ENCODE data around the gene SLC35D2.
A peak's percentile ranks its signal among the peaks of the same experiment; 100 is the strongest.
"Not testable (repeated sequence)": the region's sequence is repeated elsewhere in the genome, so short reads cannot be mapped to it uniquely, and the experiment has no call there.

Gene SLC35D2

DNA sequence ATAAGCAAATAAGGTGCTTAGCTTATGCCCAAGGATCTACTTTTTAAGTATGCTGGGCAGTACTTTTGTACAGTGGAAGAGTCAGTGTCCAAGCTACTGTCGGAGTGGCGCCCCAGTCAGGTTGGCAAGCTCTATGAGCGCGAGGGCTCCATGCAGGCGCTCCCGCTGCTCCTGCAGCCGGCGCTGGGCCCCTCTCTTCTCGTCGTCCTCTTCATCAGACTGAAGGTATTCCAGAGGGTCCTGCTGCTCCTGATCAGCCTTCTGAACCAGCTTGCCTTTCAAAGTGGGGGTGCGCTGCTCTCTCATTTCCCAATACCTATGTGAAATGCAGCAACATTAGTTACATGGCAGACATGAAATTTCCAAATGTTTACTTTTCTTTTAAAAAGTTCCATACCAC, 4.6 kb upstream of the SLC35D2 start:
- Mint-ChIP-seq H3K4me3 (no peak overlapping the region), H3K9me3 (no peaks in the 10 kb centered on the region), H3K36me3 (peaks cover 14 to 17% of the 10 kb centered on the region in 2 donors), H3K4me1 (peaks cover 0 to 7% of the 10 kb centered on the region in 2 donors), H3K27me3 (no peaks in the 10 kb centered on the region), H3K27ac (no peak overlapping the region)
- ATAC-seq (replicated peaks) (no peak), DNase-seq (no peak)

DNA sequence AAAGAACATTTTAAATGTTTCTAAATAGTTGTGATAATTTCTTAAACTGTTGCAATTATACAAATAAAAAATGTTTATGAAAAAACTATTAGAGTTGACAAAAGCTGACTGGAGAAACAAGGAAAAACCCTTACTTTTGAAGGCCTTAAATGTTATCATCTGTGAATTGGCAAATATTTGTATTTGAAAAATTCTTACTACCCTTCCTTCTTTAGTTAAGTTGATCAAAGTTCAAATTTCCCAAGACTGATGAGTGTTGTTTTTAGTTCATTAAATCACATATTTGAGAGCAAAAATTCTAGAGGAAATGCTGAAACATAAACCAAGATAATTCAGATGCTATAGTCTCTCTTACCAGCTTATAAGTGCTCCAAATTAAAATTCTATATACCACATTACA, 2.6 kb upstream of the SLC35D2 start:
- Mint-ChIP-seq H3K9me3 (no peaks in the 10 kb centered on the region), H3K27ac (no peak overlapping the region), H3K27me3 (peaks cover 8 to 12% of the 10 kb centered on the region in 2 donors), H3K4me3 (no peak overlapping the region), H3K4me1 (peaks cover 5 to 12% of the 10 kb centered on the region in 2 donors), H3K36me3 (peaks cover 9 to 16% of the 10 kb centered on the region in 2 donors)
- no peak for DNase-seq
- ATAC-seq (replicated peaks), result no peak

DNA sequence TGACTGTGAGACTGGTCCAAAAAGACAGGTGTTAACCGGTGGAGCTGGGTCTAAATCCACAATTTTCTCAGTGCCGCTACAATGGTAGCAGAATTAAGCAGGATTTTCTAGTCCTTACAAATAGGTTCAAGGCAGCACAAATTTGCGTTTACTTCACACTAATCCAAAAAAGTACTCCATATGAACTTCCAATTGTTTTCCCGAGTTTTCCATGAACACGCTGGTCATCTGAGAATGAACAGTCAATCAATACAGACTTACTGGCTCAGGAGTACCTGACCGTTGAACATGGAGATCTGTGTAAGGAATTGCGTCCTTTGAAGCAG, 709 bp downstream of the SLC35D2 start:
- H3K4me3 Mint-ChIP-seq, result peak overlapping the region; percentile 70 to 80
- H3K4me1 Mint-ChIP-seq, result peaks cover 5 to 12% of the 10 kb centered on the region in 2 donors
- H3K36me3 Mint-ChIP-seq, result peaks cover 6 to 13% of the 10 kb centered on the region in 2 donors
- H3K27me3 Mint-ChIP-seq, result peaks cover 13 to 14% of the 10 kb centered on the region in 2 donors
- no peaks in the 10 kb centered on the region for H3K9me3 Mint-ChIP-seq
- DNase-seq (no peak), ATAC-seq (replicated peaks) (no peak)
- peak overlapping the region; percentile 25 for H3K27ac Mint-ChIP-seq

DNA sequence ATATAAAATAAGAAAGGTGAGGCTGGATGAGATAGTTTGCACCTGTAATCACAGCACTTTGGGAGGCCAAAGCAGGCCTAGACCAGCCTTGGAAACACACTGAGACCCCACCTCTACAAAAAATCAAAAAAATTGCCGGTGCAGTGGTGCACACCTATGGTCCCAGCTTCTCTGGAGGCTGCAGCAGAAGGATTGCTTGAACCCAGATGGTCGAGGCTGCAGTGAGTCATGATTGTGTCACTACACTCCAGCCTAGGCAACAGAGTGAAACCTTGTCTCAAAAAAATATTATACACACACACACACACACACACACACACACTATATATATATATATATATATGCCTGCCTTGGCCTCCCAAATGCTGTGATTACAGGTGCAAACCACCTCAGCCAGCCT, 1.3 kb downstream of the SLC35D2 start:
- Mint-ChIP-seq H3K4me1 (peaks cover 5 to 12% of the 10 kb centered on the region in 2 donors), H3K9me3 (no peaks in the 10 kb centered on the region), H3K27me3 (peaks cover 13 to 14% of the 10 kb centered on the region in 2 donors), H3K36me3 (peaks cover 6 to 13% of the 10 kb centered on the region in 2 donors), H3K4me3 (no peak overlapping the region), H3K27ac (no peak overlapping the region)
- no peak for DNase-seq
- ATAC-seq (replicated peaks), result no peak

DNA sequence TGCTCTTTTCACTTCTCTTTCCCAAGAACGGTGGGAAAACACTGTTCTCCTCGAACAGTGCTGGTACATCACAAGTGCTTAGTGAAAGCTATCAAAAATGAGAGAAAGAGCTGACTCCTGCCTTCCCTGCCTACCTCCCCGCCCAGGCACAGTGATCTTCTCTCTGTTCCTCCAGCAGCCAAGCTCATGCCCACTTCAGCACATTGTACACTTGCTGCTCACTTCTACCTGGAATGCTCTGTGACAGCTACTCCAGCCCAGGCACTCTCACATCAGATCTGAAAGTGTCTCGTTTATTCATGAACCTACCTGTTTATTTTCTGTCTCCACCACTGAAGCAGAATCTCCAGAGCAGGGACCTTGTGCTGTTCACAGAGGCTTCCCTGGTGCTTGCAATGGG, 1.8 kb downstream of the SLC35D2 start:
- no peaks in the 10 kb centered on the region for H3K9me3 Mint-ChIP-seq
- no peak for ATAC-seq (replicated peaks)
- H3K27me3 Mint-ChIP-seq, result peaks cover 13 to 14% of the 10 kb centered on the region in 2 donors
- H3K36me3 Mint-ChIP-seq, result peaks cover 5 to 12% of the 10 kb centered on the region in 2 donors
- no peak overlapping the region for H3K27ac Mint-ChIP-seq
- H3K4me3 Mint-ChIP-seq, result no peak overlapping the region
- DNase-seq, result no peak
- H3K4me1 Mint-ChIP-seq, result peaks cover 5 to 12% of the 10 kb centered on the region in 2 donors

DNA sequence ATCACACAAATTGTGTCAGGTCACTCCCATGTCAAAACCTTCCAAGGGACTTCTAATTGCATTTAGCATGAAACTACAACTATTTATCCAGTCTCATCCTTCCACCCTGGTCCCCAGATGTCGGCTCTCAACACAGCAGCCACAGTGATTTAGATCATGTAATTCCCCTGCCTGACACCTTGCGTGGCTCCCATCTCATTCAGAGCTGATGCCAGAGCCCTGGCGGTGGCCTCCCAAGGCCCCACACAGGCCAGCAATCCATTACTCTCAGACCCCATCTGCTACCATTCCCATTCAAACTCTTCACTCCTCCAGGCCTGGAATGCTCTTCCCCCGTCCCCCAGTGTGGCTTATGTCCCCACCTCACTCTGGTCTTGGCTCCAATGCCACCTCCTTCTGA, 2.4 kb downstream of the SLC35D2 start:
- no peaks in the 10 kb centered on the region for H3K9me3 Mint-ChIP-seq
- peaks cover 5 to 12% of the 10 kb centered on the region in 2 donors for H3K4me1 Mint-ChIP-seq
- DNase-seq, result no peak
- no peak overlapping the region for H3K27ac Mint-ChIP-seq
- H3K4me3 Mint-ChIP-seq, result no peak overlapping the region
- peaks cover 3 to 10% of the 10 kb centered on the region in 2 donors for H3K36me3 Mint-ChIP-seq
- no peak for ATAC-seq (replicated peaks)
- peaks cover 13 to 14% of the 10 kb centered on the region in 2 donors for H3K27me3 Mint-ChIP-seq

DNA sequence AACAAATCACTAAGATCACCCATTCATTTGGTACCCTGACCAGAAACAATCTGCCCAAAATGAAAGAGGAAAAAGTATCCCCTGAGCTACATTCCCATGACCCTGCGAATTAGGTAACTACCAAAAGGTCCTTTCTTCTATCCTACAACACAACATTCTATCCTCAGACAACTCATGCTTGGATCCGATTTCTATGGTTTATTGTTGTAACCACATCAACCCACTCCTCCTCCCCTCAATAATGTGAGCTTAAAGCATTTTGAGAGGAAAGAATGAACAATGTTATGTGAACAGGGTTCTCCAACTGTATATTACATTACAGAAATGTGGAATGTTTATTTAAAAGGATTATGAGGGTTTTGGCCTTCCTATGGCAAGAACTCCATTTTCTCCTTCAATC, 4.0 kb downstream of the SLC35D2 start:
- no peak overlapping the region for H3K27ac Mint-ChIP-seq
- no peak for ATAC-seq (replicated peaks)
- H3K4me1 Mint-ChIP-seq, result peaks cover 5 to 12% of the 10 kb centered on the region in 2 donors
- peaks cover 3 to 8% of the 10 kb centered on the region in 2 donors for H3K36me3 Mint-ChIP-seq
- no peak for DNase-seq
- H3K9me3 Mint-ChIP-seq, result peaks cover 0 to 2% of the 10 kb centered on the region in 2 donors
- H3K4me3 Mint-ChIP-seq, result no peak overlapping the region
- peaks cover 13 to 14% of the 10 kb centered on the region in 2 donors for H3K27me3 Mint-ChIP-seq

DNA sequence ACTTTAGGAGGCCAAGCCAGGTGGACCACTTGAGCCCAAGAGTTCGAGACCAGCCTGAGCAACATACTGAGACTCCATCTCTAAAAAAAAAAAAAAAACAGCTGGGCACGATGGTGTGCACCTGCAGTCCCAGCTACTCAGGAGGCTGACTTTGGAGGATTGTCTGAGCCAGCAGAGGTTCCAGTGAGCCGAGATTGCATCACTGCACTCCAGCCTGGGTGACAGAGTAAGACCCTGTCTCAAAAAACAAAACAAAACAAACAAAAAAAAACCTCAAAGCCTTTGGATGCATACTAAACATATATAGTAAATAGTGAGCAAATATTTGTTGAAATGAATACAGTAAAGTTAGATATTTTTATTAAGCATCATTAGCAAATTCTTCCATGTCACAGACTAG, 5.3 kb downstream of the SLC35D2 start:
- peaks cover 13 to 14% of the 10 kb centered on the region in 2 donors for H3K27me3 Mint-ChIP-seq
- peaks cover 5% of the 10 kb centered on the region in 2 donors for H3K4me1 Mint-ChIP-seq
- no peak for DNase-seq
- H3K27ac Mint-ChIP-seq, result no peak overlapping the region
- H3K9me3 Mint-ChIP-seq, result peaks cover 0 to 2% of the 10 kb centered on the region in 2 donors
- H3K36me3 Mint-ChIP-seq, result peaks cover 3 to 5% of the 10 kb centered on the region in 2 donors
- no peak for ATAC-seq (replicated peaks)
- no peak overlapping the region for H3K4me3 Mint-ChIP-seq

DNA sequence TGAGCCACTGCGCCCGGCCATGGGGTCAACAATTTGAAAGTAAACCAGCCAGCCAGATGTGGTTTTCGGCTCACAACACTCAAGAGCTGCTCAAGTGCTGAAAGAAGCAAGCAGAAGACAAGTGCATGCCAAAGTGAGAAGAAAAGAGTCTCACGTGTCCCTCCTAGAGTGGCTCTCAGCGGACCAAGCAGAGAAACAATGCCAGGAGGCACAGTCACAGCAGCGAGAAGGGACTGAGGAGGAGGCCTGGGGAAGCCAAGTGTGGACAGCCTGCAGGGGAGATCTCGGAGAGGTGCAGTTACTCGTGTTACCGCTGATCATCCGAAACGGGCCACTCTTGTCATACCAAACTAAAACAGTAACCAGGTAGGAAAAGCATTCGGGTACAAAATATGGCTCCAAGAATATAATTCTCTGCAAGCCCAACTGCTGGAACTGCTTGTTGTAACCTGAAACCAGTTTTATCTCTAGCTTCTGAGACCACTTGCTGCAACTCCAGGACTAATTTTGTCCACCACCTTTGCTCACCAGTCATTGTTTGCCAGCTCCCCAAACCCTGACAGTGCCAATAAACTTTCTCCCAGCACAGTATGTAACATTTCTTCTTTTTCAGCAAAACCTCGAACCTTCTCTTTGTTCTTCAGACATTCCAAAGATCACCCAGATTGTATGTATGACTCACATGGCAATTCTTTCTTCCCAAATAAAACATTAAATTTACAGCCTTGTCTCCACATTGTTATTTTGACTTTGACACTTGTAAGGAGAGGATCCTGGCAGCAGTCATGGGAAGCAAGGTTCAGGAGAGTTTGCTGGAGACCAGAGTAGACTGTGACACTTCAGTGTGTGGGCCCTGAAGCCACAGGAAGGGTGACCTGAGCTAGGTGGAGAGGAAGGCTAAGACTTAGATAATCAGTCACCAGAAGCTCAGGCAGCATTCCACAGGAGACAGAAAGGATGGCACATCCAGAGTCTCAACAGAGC, 6.3 kb downstream of the SLC35D2 start:
- Mint-ChIP-seq H3K27ac (no peak overlapping the region), H3K4me1 (peaks cover 0 to 2% of the 10 kb centered on the region in 2 donors), H3K36me3 (peaks cover 3 to 5% of the 10 kb centered on the region in 2 donors), H3K9me3 (peaks cover 0 to 2% of the 10 kb centered on the region in 2 donors), H3K4me3 (no peak overlapping the region), H3K27me3 (peaks cover 8 to 14% of the 10 kb centered on the region in 2 donors)
- ATAC-seq (replicated peaks) (no peak), DNase-seq (no peak)

DNA sequence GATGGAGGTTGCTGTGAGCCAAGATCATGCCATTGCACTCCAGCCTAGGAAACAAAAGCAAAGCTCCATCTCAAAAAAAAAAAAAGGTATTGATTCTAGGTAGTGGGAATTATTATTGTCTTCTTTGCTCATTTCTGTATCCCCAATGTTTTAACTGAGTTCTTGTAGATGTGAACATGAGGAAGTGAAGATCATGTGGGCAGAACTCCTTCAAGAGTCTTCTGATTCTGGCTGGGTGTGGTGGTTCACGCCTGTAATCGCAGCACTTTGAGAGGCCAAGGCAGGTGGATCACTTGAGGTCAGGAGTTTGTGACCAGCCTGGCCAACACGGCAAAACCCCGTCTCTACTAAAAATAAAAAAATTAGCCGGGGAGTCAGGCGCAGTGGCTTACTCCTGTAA, 8.0 kb downstream of the SLC35D2 start:
- not testable (repeated sequence) for H3K4me1 Mint-ChIP-seq

DNA sequence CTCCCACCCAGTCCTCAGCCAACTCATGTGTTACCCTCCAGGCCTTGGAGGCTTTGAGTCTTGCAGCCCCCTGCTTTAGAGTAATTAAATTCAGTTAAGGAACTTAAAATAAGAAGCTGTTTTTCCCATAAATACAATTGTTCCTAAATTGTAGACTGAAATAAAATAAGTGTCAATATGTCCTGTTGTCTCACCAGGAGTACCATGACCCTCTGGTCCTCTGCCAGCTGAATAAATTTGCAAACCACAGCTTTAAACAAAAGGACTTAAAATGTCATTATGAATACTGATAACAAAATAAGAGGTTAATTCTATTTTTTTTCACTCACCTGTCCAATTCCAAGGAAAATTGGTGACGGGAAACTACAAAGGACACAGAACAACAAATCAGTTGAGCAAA, 15.6 kb downstream of the SLC35D2 start:
- H3K27me3 Mint-ChIP-seq, result no peaks in the 10 kb centered on the region
- DNase-seq (no peak), ATAC-seq (replicated peaks) (no peak)
- H3K9me3 Mint-ChIP-seq, result no peaks in the 10 kb centered on the region
- no peaks in the 10 kb centered on the region for H3K4me1 Mint-ChIP-seq
- no peak overlapping the region for H3K27ac Mint-ChIP-seq
- H3K4me3 Mint-ChIP-seq, result no peak overlapping the region
- H3K36me3 Mint-ChIP-seq, result peaks cover 2 to 4% of the 10 kb centered on the region in 2 donors

More for the DNA sequence above, 8.0 kb downstream of the SLC35D2 start:
- not testable (repeated sequence) for H3K9me3 Mint-ChIP-seq; H3K27ac Mint-ChIP-seq; H3K4me3 Mint-ChIP-seq; ATAC-seq (replicated peaks); H3K27me3 Mint-ChIP-seq; DNase-seq; H3K36me3 Mint-ChIP-seq

DNA sequence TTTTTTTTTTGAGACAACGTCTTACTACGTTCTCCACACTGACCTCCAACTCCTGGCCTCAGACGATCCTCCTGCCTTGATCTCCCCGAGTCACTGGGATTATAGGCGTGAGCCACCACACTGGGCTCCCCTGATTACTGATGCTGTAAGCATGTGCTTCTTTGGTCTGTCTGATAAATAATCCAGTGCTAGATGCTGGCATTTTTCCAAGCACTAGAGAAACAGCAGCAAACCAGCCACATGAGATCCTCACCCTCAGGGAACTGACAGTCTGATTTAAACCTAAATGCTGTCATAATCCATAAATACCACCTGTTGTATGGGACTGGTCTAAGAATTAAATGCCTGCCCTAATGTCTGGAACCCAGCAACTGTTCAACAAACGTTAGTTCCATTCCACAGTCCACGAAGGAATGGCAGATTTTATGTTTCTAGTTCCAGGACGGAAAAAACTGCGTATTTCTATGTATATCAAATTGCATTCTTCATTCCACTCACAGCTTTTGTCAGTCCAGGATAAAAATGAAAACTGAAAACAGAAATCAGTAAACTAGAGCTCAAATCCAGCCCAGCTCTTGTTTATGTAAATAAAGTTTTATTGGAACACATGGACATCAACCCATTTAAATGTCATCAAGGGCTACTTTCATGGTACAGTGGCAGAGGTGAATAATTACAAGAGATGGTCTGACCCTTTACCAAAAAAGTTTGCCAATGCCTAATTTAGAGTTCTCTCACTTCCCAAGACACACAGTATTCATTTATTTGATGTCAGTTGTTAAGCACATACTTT, 20.1 kb downstream of the SLC35D2 start:
- no peak overlapping the region for H3K4me3 Mint-ChIP-seq
- H3K27ac Mint-ChIP-seq, result peak overlapping the region; percentile 3
- no peaks in the 10 kb centered on the region for H3K9me3 Mint-ChIP-seq
- H3K4me1 Mint-ChIP-seq, result no peaks in the 10 kb centered on the region
- ATAC-seq (replicated peaks) (no peak), DNase-seq (no peak)
- no peaks in the 10 kb centered on the region for H3K27me3 Mint-ChIP-seq
- peaks cover 2 to 4% of the 10 kb centered on the region in 2 donors for H3K36me3 Mint-ChIP-seq

DNA sequence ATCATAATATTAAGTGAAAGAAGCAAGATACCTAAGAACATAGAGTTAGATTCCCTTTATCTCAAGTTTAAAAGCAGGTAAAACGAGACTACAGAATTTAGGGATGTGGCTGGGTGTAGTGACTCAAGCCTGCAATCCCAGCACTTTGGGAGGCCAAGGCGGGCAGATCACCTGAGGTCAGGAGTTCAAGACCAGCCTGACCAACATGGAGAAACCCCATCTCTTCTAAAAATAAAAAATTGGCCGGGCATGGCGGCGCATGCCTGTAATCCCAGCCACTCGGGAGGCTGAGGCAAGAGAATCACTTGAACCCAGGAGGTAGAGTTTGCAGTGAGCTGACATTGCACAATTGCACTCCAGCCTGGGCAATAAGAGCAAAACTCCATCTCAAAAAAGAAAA, 21.4 kb downstream of the SLC35D2 start:
- not testable (repeated sequence) for H3K4me1 Mint-ChIP-seq; DNase-seq; H3K27me3 Mint-ChIP-seq; ATAC-seq (replicated peaks); H3K4me3 Mint-ChIP-seq; H3K36me3 Mint-ChIP-seq; H3K9me3 Mint-ChIP-seq; H3K27ac Mint-ChIP-seq

DNA sequence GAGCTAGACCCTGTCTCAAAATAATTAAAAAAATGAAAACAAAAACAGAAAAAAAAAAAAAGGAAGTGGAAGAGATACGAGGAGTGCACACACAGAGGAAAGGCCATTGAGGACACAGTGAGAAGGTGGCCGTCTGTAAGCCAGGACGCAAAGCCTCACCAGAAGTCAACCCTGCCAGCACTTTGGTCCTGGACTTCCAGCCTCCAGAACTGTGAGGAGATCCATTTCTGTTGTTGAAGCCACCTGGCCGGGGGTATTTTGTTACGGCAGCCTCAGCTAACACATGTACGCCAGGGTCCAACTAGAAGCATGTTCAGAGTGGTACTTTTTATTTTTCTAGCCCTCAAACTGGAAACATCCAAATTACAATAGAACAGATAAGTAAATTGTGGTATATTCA, 21.8 kb downstream of the SLC35D2 start:
- Mint-ChIP-seq H3K4me3 (no peak overlapping the region), H3K27ac (no peak overlapping the region), H3K27me3 (no peaks in the 10 kb centered on the region), H3K36me3 (peaks cover 2 to 4% of the 10 kb centered on the region in 2 donors), H3K4me1 (no peaks in the 10 kb centered on the region), H3K9me3 (no peaks in the 10 kb centered on the region)
- DNase-seq (no peak), ATAC-seq (replicated peaks) (no peak)
